ENCODE measurements around the gene SPEG. TPM values are rescaled to one million over a fixed set of nuclear protein-coding genes. Genes with fewer than 3 reads are reported as not detected.

The SPEG gene
- total and polyA plus RNA-seq, 2 of the 13 experiments (the other 11 are each of a cell fraction or from before 2014, with no cell fraction given): 0.18 to 0.24 TPM

- FAIRE-seq (no peak), ATAC-seq (no peak), DNase-seq (ENCODE audit: low spot score) (no peak)
- 25% methylated on average over 22 of the region's 22 CpGs for WGBS (ENCODE audit: low lambda C conversion rate)
- H3K27ac ChIP-seq (ENCODE audit: extremely low read length, insufficient read depth, low read length): no peak overlapping the region
- BruUV-seq (replicated peaks): no TSS peak
- peaks cover 11% of the 10 kb centered on the region; the same call in 1 of the 2 replicates for H4K20me1 ChIP-seq (ENCODE audit: insufficient read depth, low read length)
- in situ Hi-C loops (cut with HindIII; ENCODE audit: extremely low pct_ligation_motif_present, low pct_unique_long_range_greater_than_20kb) (no loop called here), intact Hi-C loops (cut with micrococcal nuclease; ENCODE audit: unreplicated experiment) (loop anchor here (1.0 kb wide), 1 partner anchor 15 kb away; no protein-coding TSS in a partner anchor)
- peak overlapping the region in 2 of 3 experiments; percentile 53 to 70; a peak in 3 of 6 replicates for H3K4me3 ChIP-seq (replicated peaks in 1 of 3; ENCODE audit: insufficient read depth in 1 of 3, low read depth in 2 of 3, low read length in 3 of 3)
- peaks cover 15 to 47% of the 10 kb centered on the region in 2 experiments for H3K27me3 ChIP-seq (ENCODE audit: control insufficient read depth in 1 of 2, insufficient read depth in 2 of 2, low read length in 2 of 2)
- ChIA-PET POLR2A (interaction anchor here (0.6 to 7.7 kb wide), 8 partner anchors 8 to 123 kb away, joined by 3 to 94 read pairs (median 6); partner anchors contain the start of genes DNPEP and GMPPA), CTCF (ENCODE audit: low intra/inter-chr PET ratio, low total read pairs) (interaction anchor here (1.0 to 1.9 kb wide), 5 partner anchors 10 to 108 kb away, joined by 5 to 26 read pairs (median 8); a partner anchor contains a TSS)
- H3K79me2 ChIP-seq (ENCODE audit: insufficient read depth, low read length): no peaks in the 10 kb centered on the region
- peaks cover 34% of the 10 kb centered on the region for H3K4me1 ChIP-seq (ENCODE audit: insufficient read depth, low read length)
- peak overlapping the region; percentile 96 for H3K4me2 ChIP-seq (ENCODE audit: low read depth, low read length)
- H2AFZ ChIP-seq (ENCODE audit: low read length): no peak overlapping the region
- H3K9me3 ChIP-seq (ENCODE audit: low read length): no peaks in the 10 kb centered on the region
- peaks cover 7% of the 10 kb centered on the region in 2 experiments; a peak in 3 of 5 replicates for H3K36me3 ChIP-seq (replicated peaks in 1 of 2; ENCODE audit: control insufficient read depth in 1 of 2, insufficient read depth in 2 of 2, low read length in 2 of 2)
- no peak overlapping the region for H3K9ac ChIP-seq (ENCODE audit: insufficient read depth, low read depth, low read length)
- TF ChIP-seq MLXIP (CRISPR knock-in tag; IDR thresholded peaks at IDR 0.05; ENCODE audit: borderline replicate concordance) (no peak), ESRRA (CRISPR knock-in tag; IDR thresholded peaks at IDR 0.05; ENCODE audit: low read depth) (no peak), ISX (CRISPR knock-in tag; conservative IDR thresholded peaks at IDR 0.05) (no peak), U2AF2 (IDR thresholded peaks at IDR 0.05; ENCODE audit: low read depth, low read length) (no peak), ZNF101 (CRISPR knock-in tag; IDR thresholded peaks at IDR 0.05; ENCODE audit: borderline replicate concordance, low read depth) (no peak), PBX2 (CRISPR knock-in tag; IDR thresholded peaks at IDR 0.05) (no peak), ZSCAN20 (CRISPR knock-in tag; IDR thresholded peaks at IDR 0.05; ENCODE audit: borderline replicate concordance) (no peak), HOXD1 (CRISPR knock-in tag; IDR thresholded peaks at IDR 0.05) (no peak), ZNF674 (CRISPR knock-in tag; IDR thresholded peaks at IDR 0.05; ENCODE audit: low read depth) (no peak), ZNF460 (CRISPR knock-in tag; IDR thresholded peaks at IDR 0.05; ENCODE audit: borderline replicate concordance) (no peak), PHF5A (CRISPR knock-in tag; IDR thresholded peaks at IDR 0.05; ENCODE audit: low read depth, unreplicated experiment) (no peak), ZNF678 (CRISPR knock-in tag; IDR thresholded peaks at IDR 0.05) (no peak)
- TF ChIP-seq, protein P1, sequence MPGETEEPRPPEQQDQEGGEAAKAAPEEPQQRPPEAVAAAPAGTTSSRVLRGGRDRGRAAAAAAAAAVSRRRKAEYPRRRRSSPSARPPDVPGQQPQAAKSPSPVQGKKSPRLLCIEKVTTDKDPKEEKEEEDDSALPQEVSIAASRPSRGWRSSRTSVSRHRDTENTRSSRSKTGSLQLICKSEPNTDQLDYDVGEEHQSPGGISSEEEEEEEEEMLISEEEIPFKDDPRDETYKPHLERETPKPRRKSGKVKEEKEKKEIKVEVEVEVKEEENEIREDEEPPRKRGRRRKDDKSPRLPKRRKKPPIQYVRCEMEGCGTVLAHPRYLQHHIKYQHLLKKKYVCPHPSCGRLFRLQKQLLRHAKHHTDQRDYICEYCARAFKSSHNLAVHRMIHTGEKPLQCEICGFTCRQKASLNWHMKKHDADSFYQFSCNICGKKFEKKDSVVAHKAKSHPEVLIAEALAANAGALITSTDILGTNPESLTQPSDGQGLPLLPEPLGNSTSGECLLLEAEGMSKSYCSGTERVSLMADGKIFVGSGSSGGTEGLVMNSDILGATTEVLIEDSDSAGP (CRISPR knock-in tag; IDR thresholded peaks at IDR 0.05; ENCODE audit: borderline replicate concordance): peak; percentile 9; the same call in 1 of the 2 replicates
- TF ChIP-seq, protein P2, sequence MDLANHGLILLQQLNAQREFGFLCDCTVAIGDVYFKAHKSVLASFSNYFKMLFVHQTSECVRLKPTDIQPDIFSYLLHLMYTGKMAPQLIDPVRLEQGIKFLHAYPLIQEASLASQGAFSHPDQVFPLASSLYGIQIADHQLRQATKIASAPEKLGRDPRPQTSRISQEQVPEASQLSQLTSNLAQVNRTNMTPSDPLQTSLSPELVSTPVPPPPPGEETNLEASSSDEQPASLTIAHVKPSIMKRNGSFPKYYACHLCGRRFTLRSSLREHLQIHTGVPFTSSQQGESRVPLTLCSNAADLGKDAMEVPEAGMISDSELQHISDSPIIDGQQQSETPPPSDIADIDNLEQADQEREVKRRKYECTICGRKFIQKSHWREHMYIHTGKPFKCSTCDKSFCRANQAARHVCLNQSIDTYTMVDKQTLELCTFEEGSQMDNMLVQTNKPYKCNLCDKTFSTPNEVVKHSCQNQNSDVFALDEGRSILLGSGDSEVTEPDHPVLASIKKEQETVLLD (CRISPR knock-in tag; IDR thresholded peaks at IDR 0.05; ENCODE audit: low read depth): no peak
Measured at GRCh38 chr2:219510512-219511135, 76.0 kb downstream of the SPEG start.
